ENCODE results near the gene STEAP1.
"Not testable (repeated sequence)": the region's sequence is repeated elsewhere in the genome, so short reads cannot be mapped to it uniquely, and the experiment has no call there.

The STEAP1 gene

DNA sequence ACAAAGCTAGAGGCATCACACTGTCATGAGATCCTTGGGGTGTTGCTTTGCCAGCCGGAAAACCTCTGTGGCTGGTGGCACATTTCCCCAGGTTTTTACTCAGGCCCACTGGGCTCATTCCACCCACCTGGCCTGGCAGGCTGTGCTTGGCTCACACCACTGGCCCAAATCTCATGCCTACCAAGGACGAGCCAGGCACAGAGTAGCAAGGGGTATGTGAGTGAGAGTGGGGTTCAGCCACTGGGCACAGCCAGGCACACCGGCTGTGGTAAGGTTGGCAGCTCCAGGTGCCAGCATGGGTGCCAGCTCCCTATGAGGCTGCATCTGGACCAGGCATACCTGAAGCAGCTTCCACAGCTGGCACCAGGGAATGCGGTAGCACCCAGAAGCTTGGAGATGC is 21.4 kb downstream of the STEAP1 start:
- Histone ChIP-seq H3K9ac (ENCODE audit: low read depth, low read length) (no peak overlapping the region), H3K9me3 (ENCODE audit: control insufficient read depth, insufficient read depth, low read length) (peaks cover 5% of the 10 kb centered on the region), H3K36me3 (ENCODE audit: control insufficient read depth, insufficient read depth, low read length) (no peaks in the 10 kb centered on the region), H3K4me1 (ENCODE audit: control insufficient read depth, insufficient read depth, low read length) (peaks cover 8% of the 10 kb centered on the region), H3K4me3 (ENCODE audit: low read depth, low read length) (no peak overlapping the region), H3K27me3 (ENCODE audit: control insufficient read depth, insufficient read depth, low read length) (no peaks in the 10 kb centered on the region), H3K27ac (ENCODE audit: low read depth, low read length) (no peak overlapping the region)

DNA sequence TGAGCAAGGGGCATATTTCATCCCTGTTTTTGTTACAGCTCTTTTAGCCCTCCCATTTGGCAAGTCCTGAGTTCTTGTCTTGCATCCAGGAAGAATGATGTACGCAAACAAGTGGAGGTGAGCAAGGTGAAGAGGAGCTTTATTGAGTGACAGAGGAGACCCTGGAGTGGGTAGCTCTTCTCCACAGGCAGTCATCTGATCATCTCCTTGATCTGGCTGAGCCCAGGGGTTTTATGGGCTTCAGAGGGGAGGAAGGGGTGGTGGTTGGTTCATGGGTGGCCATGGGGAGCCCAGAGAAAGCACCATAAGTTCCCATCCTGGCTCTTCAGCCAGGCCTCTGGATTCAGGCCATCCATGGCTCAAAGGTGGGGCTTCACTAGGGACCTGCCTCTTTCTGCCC is 21.9 kb downstream of the STEAP1 start:
- H3K9ac ChIP-seq (ENCODE audit: low read depth, low read length), result no peak overlapping the region
- peaks cover 9% of the 10 kb centered on the region for H3K4me1 ChIP-seq (ENCODE audit: control insufficient read depth, insufficient read depth, low read length)
- H3K36me3 ChIP-seq (ENCODE audit: control insufficient read depth, insufficient read depth, low read length), result no peaks in the 10 kb centered on the region
- peaks cover 5% of the 10 kb centered on the region for H3K9me3 ChIP-seq (ENCODE audit: control insufficient read depth, insufficient read depth, low read length)
- H3K4me3 ChIP-seq (ENCODE audit: low read depth, low read length), result no peak overlapping the region
- no peaks in the 10 kb centered on the region for H3K27me3 ChIP-seq (ENCODE audit: control insufficient read depth, insufficient read depth, low read length)
- H3K27ac ChIP-seq (ENCODE audit: low read depth, low read length), result no peak overlapping the region

DNA sequence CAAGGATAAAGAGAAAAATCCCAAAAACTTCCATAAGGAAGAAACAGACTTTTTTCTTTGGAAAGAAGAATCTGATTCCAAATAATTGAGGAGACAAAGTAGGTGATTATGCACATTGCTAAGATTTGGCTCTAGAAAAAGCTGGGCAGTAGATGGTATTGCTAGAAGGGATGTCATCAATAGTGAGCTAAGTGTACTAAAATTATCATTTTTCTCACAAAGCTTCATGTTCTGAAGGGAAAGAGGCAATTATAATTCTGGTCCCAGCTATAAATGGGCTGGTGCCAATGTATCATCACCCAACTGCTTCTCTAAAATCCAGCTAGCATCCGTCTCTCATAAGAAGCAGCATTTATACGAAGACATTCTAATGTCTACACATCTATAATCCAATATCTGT is 23.9 kb downstream of the STEAP1 start:
- H3K36me3 ChIP-seq (ENCODE audit: control insufficient read depth, insufficient read depth, low read length), result no peaks in the 10 kb centered on the region
- H3K4me3 ChIP-seq (ENCODE audit: low read depth, low read length), result no peak overlapping the region
- H3K27me3 ChIP-seq (ENCODE audit: control insufficient read depth, insufficient read depth, low read length), result no peaks in the 10 kb centered on the region
- no peak overlapping the region for H3K9ac ChIP-seq (ENCODE audit: low read depth, low read length)
- no peak overlapping the region for H3K27ac ChIP-seq (ENCODE audit: low read depth, low read length)
- H3K4me1 ChIP-seq (ENCODE audit: control insufficient read depth, insufficient read depth, low read length), result peaks cover 9% of the 10 kb centered on the region
- peaks cover 5% of the 10 kb centered on the region for H3K9me3 ChIP-seq (ENCODE audit: control insufficient read depth, insufficient read depth, low read length)

DNA sequence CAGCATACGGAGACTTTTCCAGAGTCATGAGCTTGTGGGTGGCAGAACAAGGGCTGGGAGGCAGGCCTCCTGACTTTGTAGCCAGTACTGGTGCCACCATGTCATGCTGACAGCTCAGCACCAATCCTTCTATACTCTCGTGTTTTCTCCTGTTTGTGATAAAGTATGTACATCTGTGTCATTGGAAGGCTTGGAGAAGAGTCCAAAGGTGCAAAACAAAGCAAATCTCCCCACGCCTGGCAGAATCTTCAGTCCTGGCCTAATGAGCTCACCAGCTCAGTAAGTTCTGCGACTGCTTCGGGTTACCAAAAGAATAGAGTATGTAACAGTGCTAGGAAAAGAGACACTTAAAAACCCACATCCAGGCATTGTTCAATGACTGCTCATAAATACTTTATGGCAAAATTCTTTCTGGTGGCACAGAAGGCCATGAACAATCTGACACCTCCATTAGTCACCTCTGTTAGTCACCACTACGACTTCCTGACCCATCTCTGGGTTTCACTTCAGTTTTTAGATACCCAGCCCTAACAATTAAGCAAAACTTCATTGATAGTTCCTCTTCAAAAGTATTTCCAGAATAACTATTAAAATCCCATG is 24.5 kb downstream of the STEAP1 start:
- H3K27ac ChIP-seq (ENCODE audit: low read depth, low read length), result no peak overlapping the region
- H3K36me3 ChIP-seq (ENCODE audit: control insufficient read depth, insufficient read depth, low read length), result no peaks in the 10 kb centered on the region
- H3K9ac ChIP-seq (ENCODE audit: low read depth, low read length), result no peak overlapping the region
- peaks cover 5% of the 10 kb centered on the region for H3K9me3 ChIP-seq (ENCODE audit: control insufficient read depth, insufficient read depth, low read length)
- H3K4me3 ChIP-seq (ENCODE audit: low read depth, low read length), result no peak overlapping the region
- H3K4me1 ChIP-seq (ENCODE audit: control insufficient read depth, insufficient read depth, low read length), result peaks cover 9% of the 10 kb centered on the region
- H3K27me3 ChIP-seq (ENCODE audit: control insufficient read depth, insufficient read depth, low read length), result no peaks in the 10 kb centered on the region

DNA sequence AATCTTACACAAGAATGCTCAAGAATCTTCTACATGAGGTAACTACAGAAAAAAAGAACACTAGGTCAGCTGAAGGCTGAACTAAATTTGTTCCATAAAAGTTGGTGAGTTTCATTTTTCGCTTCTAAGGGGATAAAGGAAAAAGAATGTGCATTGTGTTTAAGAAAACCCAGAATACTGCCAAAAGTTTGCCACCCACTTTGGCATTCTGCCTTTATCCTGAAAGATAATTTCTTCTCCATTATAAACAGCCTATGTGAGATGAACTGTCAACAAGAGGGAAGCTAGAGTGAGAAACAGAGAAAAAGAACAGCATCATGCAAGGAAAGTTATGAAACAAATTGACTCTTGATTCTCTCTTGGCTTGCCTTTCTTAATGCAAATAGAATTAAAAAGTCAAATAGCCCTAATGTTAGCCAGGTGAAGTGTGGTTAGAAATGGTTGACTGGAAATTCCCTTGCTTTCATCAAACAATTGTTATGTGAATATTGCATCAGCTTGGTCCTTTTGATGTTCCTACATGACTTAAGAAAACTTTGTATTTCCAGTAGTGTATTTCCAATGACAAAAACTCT is 25.8 kb downstream of the STEAP1 start:
- no peak overlapping the region for H3K4me3 ChIP-seq (ENCODE audit: low read depth, low read length)
- H3K27ac ChIP-seq (ENCODE audit: low read depth, low read length), result peak overlapping the region; percentile 5
- H3K36me3 ChIP-seq (ENCODE audit: control insufficient read depth, insufficient read depth, low read length), result no peaks in the 10 kb centered on the region
- H3K9me3 ChIP-seq (ENCODE audit: control insufficient read depth, insufficient read depth, low read length), result peaks cover 5% of the 10 kb centered on the region
- no peak overlapping the region; the same call in 1 of the 2 replicates for H3K9ac ChIP-seq (ENCODE audit: low read depth, low read length)
- H3K27me3 ChIP-seq (ENCODE audit: control insufficient read depth, insufficient read depth, low read length), result no peaks in the 10 kb centered on the region
- H3K4me1 ChIP-seq (ENCODE audit: control insufficient read depth, insufficient read depth, low read length), result peaks cover 9% of the 10 kb centered on the region

DNA sequence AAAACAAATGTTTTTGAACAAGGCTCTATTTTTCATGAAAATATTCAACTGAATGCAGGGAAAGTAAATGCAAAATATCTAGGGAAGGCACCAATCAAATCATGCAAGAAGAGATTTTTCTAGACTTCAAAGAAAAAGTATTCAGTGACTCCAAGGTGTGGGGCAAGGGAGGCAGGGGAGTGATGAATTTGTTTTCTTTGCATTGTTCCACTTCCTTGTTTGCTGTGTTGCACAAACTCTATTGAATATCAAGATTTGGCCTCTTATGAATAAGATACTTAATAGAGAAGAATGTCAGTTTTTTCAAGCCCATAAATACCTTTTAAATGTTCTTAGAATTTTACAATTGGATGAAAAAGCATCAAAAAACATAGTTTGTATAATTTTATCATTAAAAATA is 26.4 kb downstream of the STEAP1 start:
- Histone ChIP-seq H3K9ac (ENCODE audit: low read depth, low read length) (no peak overlapping the region), H3K27me3 (ENCODE audit: control insufficient read depth, insufficient read depth, low read length) (no peaks in the 10 kb centered on the region), H3K4me3 (ENCODE audit: low read depth, low read length) (no peak overlapping the region), H3K4me1 (ENCODE audit: control insufficient read depth, insufficient read depth, low read length) (peaks cover 9% of the 10 kb centered on the region), H3K36me3 (ENCODE audit: control insufficient read depth, insufficient read depth, low read length) (no peaks in the 10 kb centered on the region), H3K27ac (ENCODE audit: low read depth, low read length) (no peak overlapping the region), H3K9me3 (ENCODE audit: control insufficient read depth, insufficient read depth, low read length) (peaks cover 5% of the 10 kb centered on the region)

DNA sequence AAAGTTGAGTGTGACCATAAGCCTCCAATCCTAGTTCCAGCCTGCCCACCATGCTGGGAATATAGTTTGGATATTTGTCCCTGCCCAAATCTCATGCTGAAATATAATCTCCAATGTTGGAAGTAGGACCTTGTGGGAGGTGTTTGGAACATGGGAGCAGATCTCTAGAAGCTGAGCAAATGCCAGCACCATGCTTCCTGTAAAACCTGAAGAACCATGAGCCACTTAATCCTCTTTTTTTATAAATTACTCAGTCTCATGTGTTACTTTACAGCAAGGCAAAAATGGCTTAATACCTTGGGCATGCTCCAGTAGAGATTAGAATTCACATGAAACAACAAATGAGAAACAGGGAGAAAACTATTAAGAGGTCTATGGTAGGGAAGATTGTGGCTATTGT is 27.2 kb downstream of the STEAP1 start:
- Histone ChIP-seq H3K9me3 (ENCODE audit: control insufficient read depth, insufficient read depth, low read length) (no peaks in the 10 kb centered on the region), H3K4me1 (ENCODE audit: control insufficient read depth, insufficient read depth, low read length) (peaks cover 9% of the 10 kb centered on the region), H3K36me3 (ENCODE audit: control insufficient read depth, insufficient read depth, low read length) (no peaks in the 10 kb centered on the region), H3K4me3 (ENCODE audit: low read depth, low read length) (no peak overlapping the region), H3K9ac (ENCODE audit: low read depth, low read length) (no peak overlapping the region), H3K27ac (ENCODE audit: low read depth, low read length) (no peak overlapping the region), H3K27me3 (ENCODE audit: control insufficient read depth, insufficient read depth, low read length) (no peaks in the 10 kb centered on the region)

DNA sequence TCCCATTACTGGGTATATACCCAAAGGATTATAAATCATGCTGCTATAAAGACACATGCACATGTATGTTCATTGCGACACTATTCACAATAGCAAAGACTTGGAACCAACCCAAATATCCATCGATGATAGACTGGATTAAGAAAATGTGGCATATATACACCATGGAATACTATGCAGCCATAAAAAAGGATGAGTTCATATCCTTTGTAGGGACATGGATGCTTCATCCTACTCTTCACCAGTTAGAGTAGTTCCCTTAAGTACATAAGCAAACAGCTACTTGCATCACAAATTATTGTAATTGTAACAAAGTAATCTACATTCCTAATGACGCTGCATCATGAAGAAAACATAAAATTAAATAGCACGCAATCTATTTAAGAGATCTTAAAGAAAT is 32.0 kb downstream of the STEAP1 start:
- H3K27ac ChIP-seq (ENCODE audit: low read depth, low read length); H3K27me3 ChIP-seq (ENCODE audit: control insufficient read depth, insufficient read depth, low read length); H3K4me3 ChIP-seq (ENCODE audit: low read depth, low read length); H3K4me1 ChIP-seq (ENCODE audit: control insufficient read depth, insufficient read depth, low read length); H3K36me3 ChIP-seq (ENCODE audit: control insufficient read depth, insufficient read depth, low read length); H3K9ac ChIP-seq (ENCODE audit: low read depth, low read length): not testable (repeated sequence)
- H3K9me3 ChIP-seq (ENCODE audit: control insufficient read depth, insufficient read depth, low read length), result peaks cover 15% of the 10 kb centered on the region

DNA sequence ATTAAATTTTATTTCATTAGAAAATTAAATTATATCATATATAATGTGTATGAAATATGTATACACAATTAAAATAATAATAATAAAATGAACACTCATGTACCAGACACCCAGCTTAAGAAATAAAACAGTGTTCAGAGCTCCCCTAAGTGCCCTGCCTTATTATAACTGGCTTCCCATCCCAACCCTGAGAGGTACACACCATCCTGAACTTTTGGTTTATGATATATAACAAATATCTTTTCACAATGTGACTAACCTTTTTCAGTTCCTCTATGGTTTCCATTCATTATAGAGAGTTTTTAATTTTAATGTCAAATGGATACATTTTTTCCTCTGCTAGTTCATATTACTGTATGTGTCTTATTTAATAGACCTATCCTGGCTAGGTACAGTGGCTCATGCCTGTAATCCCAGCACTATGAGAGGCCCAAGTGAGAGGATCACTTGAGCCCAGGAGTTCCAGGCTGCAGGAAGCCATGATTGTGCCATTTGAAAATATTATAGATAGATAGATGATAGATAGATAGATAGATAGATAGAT is 33.3 kb downstream of the STEAP1 start:
- no peaks in the 10 kb centered on the region for H3K27me3 ChIP-seq (ENCODE audit: control insufficient read depth, insufficient read depth, low read length)
- H3K9ac ChIP-seq (ENCODE audit: low read depth, low read length), result no peak overlapping the region
- no peak overlapping the region for H3K4me3 ChIP-seq (ENCODE audit: low read depth, low read length)
- peaks cover 26% of the 10 kb centered on the region for H3K9me3 ChIP-seq (ENCODE audit: control insufficient read depth, insufficient read depth, low read length)
- H3K4me1 ChIP-seq (ENCODE audit: control insufficient read depth, insufficient read depth, low read length), result no peaks in the 10 kb centered on the region
- no peak overlapping the region for H3K27ac ChIP-seq (ENCODE audit: low read depth, low read length)
- H3K36me3 ChIP-seq (ENCODE audit: control insufficient read depth, insufficient read depth, low read length), result no peaks in the 10 kb centered on the region

DNA sequence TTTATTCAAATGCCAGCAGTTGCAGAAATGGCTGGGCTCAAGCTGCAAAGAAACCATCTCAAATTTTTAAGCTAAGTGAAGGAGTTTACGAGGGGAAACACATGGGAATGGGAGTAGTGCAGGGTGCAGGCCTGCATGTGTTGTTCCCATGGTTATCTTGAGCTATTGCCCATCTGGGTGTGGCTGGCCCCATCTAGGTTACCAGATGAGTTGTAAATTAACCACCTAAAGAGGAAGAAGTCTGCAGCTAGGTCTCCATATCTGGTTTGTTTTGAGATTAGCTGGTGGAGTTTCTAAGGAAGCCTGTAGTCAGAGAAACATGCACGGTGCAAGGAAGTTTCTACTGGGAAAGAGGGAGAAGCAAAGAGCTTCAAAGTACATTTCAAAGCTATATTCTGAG is 34.0 kb downstream of the STEAP1 start:
- Histone ChIP-seq H3K27ac (ENCODE audit: low read depth, low read length) (no peak overlapping the region), H3K9ac (ENCODE audit: low read depth, low read length) (no peak overlapping the region), H3K36me3 (ENCODE audit: control insufficient read depth, insufficient read depth, low read length) (no peaks in the 10 kb centered on the region), H3K27me3 (ENCODE audit: control insufficient read depth, insufficient read depth, low read length) (no peaks in the 10 kb centered on the region), H3K4me1 (ENCODE audit: control insufficient read depth, insufficient read depth, low read length) (no peaks in the 10 kb centered on the region), H3K4me3 (ENCODE audit: low read depth, low read length) (no peak overlapping the region), H3K9me3 (ENCODE audit: control insufficient read depth, insufficient read depth, low read length) (peaks cover 33% of the 10 kb centered on the region)

DNA sequence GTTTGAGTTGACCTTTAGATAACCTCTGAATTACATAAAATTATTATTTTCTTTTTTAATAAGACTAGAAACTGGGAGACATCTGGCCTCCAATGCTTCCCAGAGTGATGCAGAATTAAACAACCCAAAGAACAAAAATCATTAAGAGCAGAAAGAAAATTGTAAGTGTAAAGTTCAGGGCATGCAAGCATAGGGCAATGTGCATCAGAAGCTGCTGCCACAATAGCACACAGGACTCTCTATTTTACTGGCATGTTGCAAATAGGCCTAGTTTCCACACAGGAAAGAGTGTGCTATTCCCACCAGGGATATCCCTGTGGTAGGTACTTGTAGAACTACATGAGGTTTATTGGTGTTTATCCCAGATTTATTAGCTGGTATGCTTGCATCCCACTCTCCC is 36.7 kb downstream of the STEAP1 start:
- H3K27ac ChIP-seq (ENCODE audit: low read depth, low read length), result no peak overlapping the region
- no peaks in the 10 kb centered on the region for H3K27me3 ChIP-seq (ENCODE audit: control insufficient read depth, insufficient read depth, low read length)
- no peaks in the 10 kb centered on the region for H3K4me1 ChIP-seq (ENCODE audit: control insufficient read depth, insufficient read depth, low read length)
- H3K36me3 ChIP-seq (ENCODE audit: control insufficient read depth, insufficient read depth, low read length), result no peaks in the 10 kb centered on the region
- no peak overlapping the region for H3K9ac ChIP-seq (ENCODE audit: low read depth, low read length)
- peaks cover 36% of the 10 kb centered on the region for H3K9me3 ChIP-seq (ENCODE audit: control insufficient read depth, insufficient read depth, low read length)
- no peak overlapping the region for H3K4me3 ChIP-seq (ENCODE audit: low read depth, low read length)
